ENCODE measurements around the gene AKR1A1. TPM values are rescaled to one million over a fixed set of nuclear protein-coding genes. Genes with fewer than 3 reads are reported as not detected.
A peak's percentile ranks its signal among the peaks of the same experiment; 100 is the strongest.

Gene AKR1A1
- total RNA-seq, 1 experiment from 2014 or later = 111 TPM

DNA sequence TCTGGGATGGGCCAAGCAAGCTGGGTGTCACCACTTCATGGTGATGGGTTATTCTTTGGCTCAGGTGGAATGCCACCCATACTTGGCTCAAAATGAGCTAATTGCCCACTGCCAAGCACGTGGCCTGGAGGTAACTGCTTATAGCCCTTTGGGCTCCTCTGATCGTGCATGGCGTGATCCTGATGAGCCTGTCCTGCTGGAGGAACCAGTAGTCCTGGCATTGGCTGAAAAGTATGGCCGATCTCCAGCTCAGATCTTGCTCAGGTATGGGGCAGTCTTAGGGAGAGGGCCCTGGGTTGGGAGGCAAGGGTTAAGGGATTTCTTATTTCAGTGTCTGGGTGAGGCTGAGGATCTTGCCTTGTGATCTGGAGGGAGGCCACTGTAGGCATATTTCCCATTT, 17.8 kb downstream of the AKR1A1 start:
- H3K36me3 Mint-ChIP-seq (ENCODE audit: insufficient read depth, unreplicated experiment) = peaks cover 32% of the 10 kb centered on the region
- H3K9me3 Mint-ChIP-seq (ENCODE audit: low read depth, unreplicated experiment) = no peaks in the 10 kb centered on the region
- H3K27me3 Mint-ChIP-seq (ENCODE audit: unreplicated experiment) = no peaks in the 10 kb centered on the region
- BruUV-seq (replicated peaks) = no TSS peak
- intact Hi-C loops (cut with micrococcal nuclease; ENCODE audit: unreplicated experiment) = no loop called here
- H3K4me1 Mint-ChIP-seq (ENCODE audit: low read depth, unreplicated experiment) = no peaks in the 10 kb centered on the region
- TF ChIP-seq, protein P1, sequence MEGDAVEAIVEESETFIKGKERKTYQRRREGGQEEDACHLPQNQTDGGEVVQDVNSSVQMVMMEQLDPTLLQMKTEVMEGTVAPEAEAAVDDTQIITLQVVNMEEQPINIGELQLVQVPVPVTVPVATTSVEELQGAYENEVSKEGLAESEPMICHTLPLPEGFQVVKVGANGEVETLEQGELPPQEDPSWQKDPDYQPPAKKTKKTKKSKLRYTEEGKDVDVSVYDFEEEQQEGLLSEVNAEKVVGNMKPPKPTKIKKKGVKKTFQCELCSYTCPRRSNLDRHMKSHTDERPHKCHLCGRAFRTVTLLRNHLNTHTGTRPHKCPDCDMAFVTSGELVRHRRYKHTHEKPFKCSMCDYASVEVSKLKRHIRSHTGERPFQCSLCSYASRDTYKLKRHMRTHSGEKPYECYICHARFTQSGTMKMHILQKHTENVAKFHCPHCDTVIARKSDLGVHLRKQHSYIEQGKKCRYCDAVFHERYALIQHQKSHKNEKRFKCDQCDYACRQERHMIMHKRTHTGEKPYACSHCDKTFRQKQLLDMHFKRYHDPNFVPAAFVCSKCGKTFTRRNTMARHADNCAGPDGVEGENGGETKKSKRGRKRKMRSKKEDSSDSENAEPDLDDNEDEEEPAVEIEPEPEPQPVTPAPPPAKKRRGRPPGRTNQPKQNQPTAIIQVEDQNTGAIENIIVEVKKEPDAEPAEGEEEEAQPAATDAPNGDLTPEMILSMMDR (IDR thresholded peaks at IDR 0.05; ENCODE audit: unreplicated experiment) = no peak
- H3K27ac Mint-ChIP-seq (ENCODE audit: unreplicated experiment) = no peak overlapping the region
- CTCF ChIA-PET = interaction anchor here (1.0 to 2.8 kb wide), 3 partner anchors 17 to 68 kb away, joined by 3 to 7 read pairs (median 4); partner anchors contain the start of genes AKR1A1, CCDC163 and MMACHC
- no peak for DNase-seq
- no peak overlapping the region for H3K4me3 Mint-ChIP-seq (ENCODE audit: low read depth, unreplicated experiment)

DNA sequence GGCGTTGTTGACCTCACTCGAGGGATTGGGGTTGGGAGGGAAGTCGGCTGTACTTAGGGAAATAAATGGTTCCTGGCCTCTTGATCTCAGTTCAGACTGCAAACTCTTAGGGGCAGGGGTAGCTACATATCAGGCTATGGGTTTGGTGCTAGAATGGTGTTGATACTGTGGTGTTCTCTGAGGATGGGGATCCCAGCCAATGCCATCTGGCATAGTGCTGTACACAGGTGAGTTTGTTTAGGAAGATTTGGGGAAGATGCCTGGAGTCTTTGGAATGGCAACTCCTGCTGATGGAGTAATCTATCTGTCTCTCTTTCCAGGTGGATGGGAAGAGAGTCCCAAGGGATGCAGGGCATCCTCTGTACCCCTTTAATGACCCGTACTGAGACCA, 18.9 kb downstream of the AKR1A1 start:
- Mint-ChIP-seq H3K4me3 (ENCODE audit: low read depth, unreplicated experiment) (no peak overlapping the region), H3K9me3 (ENCODE audit: low read depth, unreplicated experiment) (no peaks in the 10 kb centered on the region), H3K27ac (ENCODE audit: unreplicated experiment) (no peak overlapping the region), H3K36me3 (ENCODE audit: insufficient read depth, unreplicated experiment) (peaks cover 32% of the 10 kb centered on the region), H3K4me1 (ENCODE audit: low read depth, unreplicated experiment) (no peaks in the 10 kb centered on the region), H3K27me3 (ENCODE audit: unreplicated experiment) (no peaks in the 10 kb centered on the region)
- BruUV-seq (replicated peaks) = no TSS peak
- TF ChIP-seq, protein P1 (IDR thresholded peaks at IDR 0.05; ENCODE audit: unreplicated experiment) = no peak
- intact Hi-C loops (cut with micrococcal nuclease; ENCODE audit: unreplicated experiment) = no loop called here
- CTCF ChIA-PET = interaction anchor here (0.6 to 2.8 kb wide), 7 partner anchors 13 to 213 kb away, joined by 3 to 8 read pairs (median 4); partner anchors contain the start of genes AKR1A1, CCDC163 and MMACHC
- no peak for DNase-seq

DNA sequence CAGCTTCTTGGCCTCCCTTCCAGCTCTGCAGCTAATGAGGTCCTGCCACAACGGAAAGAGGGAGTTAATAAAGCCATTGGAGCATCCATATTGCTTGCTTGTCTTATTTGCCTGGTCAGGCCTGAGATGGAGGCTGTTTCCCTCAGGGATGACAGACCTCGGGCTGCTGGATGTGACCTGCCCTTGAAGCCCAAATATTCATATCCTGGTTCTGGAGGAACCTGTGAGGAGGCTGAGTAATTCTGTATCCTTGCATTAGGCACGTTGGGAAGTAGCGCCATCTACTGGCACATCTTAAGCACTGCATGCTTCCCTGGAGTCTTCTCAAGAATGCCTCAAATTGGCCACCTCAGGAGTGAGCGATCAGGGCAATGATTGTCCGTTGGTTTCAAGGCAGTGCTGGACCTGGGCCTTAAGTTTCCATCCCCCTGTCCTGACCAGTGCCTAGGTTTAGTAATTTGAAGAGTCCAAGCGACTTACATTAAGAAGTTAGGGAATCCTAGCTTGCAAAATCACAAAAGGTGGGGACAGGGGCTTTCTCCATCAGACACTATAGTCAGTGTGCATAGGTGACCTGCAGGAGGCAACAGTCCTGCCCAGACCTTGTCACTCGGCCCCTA, 19.4 kb downstream of the AKR1A1 start:
- Mint-ChIP-seq H3K27ac (ENCODE audit: unreplicated experiment) (no peak overlapping the region), H3K4me3 (ENCODE audit: low read depth, unreplicated experiment) (no peak overlapping the region), H3K36me3 (ENCODE audit: insufficient read depth, unreplicated experiment) (peaks cover 32% of the 10 kb centered on the region), H3K9me3 (ENCODE audit: low read depth, unreplicated experiment) (no peaks in the 10 kb centered on the region), H3K4me1 (ENCODE audit: low read depth, unreplicated experiment) (no peaks in the 10 kb centered on the region), H3K27me3 (ENCODE audit: unreplicated experiment) (no peaks in the 10 kb centered on the region)
- CTCF ChIA-PET = interaction anchor here (0.6 to 2.8 kb wide), 6 partner anchors 13 to 213 kb away, joined by 3 to 8 read pairs (median 4); partner anchors contain the start of genes AKR1A1, CCDC163 and MMACHC
- TF ChIP-seq, protein P1 (IDR thresholded peaks at IDR 0.05; ENCODE audit: unreplicated experiment) = peak; percentile 92
- peak; percentile 67 for DNase-seq
- BruUV-seq (replicated peaks) = no TSS peak
- intact Hi-C loops (cut with micrococcal nuclease; ENCODE audit: unreplicated experiment) = loop anchor here (1.0 to 5.0 kb wide), 2 partner anchors 58 to 208 kb away; no protein-coding TSS in a partner anchor

DNA sequence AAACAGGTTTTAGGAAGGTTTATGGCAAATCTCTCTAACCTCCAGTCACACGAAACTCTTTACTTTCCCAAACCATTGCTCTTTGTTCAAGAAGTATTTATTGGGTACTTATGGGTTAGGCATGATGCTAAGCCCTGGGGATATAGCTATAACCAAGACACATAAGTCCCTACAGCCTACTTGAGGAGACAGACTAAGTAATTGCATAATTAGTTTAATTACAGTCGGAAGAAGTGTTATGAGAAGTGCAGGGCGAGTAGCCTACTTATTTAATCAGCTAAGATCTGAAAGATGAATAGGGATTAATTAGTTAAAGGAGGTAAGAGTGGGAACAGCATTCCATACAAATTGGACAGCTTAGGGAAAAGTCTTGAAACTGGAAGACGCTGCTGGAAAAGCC, 20.0 kb downstream of the AKR1A1 start:
- Mint-ChIP-seq H3K27me3 (ENCODE audit: unreplicated experiment) (no peaks in the 10 kb centered on the region), H3K27ac (ENCODE audit: unreplicated experiment) (no peak overlapping the region), H3K4me1 (ENCODE audit: low read depth, unreplicated experiment) (no peaks in the 10 kb centered on the region), H3K36me3 (ENCODE audit: insufficient read depth, unreplicated experiment) (peaks cover 31% of the 10 kb centered on the region), H3K9me3 (ENCODE audit: low read depth, unreplicated experiment) (no peaks in the 10 kb centered on the region), H3K4me3 (ENCODE audit: low read depth, unreplicated experiment) (no peak overlapping the region)
- TF ChIP-seq, protein P1 (IDR thresholded peaks at IDR 0.05; ENCODE audit: unreplicated experiment) = no peak
- intact Hi-C loops (cut with micrococcal nuclease; ENCODE audit: unreplicated experiment) = loop anchor here (1.0 to 5.0 kb wide), 2 partner anchors 58 to 208 kb away; no protein-coding TSS in a partner anchor
- no TSS peak for BruUV-seq (replicated peaks)
- CTCF ChIA-PET = interaction anchor here (1.4 to 1.9 kb wide), 2 partner anchors 12 to 20 kb away, joined by 3 to 8 read pairs; partner anchors contain the start of gene AKR1A1
- no peak for DNase-seq

Measured in Calu3 (cell line).